K562 (cell line): ENCODE data around the gene MIX23.

Experiments used
- HCFC1 ChIP-seq: IDR thresholded peaks from 2 replicates; pipeline ENCODE4 v1.6.1; 2012; ENCODE audit warnings: low read depth, low read length, improper control_type of control experiment
- HDAC8 ChIP-seq: fragments of 450-650 bp; IDR thresholded peaks from 2 replicates; pipeline ENCODE4 v1.6.1; 2016; ENCODE audit warnings: mild to moderate bottlenecking, missing genetic modification characterization, moderate library complexity, missing compliant biosample characterization
- JUNB ChIP-seq: fragments of 450-650 bp; formaldehyde crosslinking; conservative IDR thresholded peaks from 2 replicates; pipeline ENCODE4 v1.4.0; 2020; ENCODE audit warnings: mild to moderate bottlenecking
- POLR2A ChIP-seq: fragments of 450-650 bp; conservative IDR thresholded peaks from 2 replicates; pipeline ENCODE4 v1.6.1; 2016
- TCF7L2 ChIP-seq: fragments of 150-350 bp; IDR thresholded peaks from 2 replicates; pipeline ENCODE4 v1.6.1; 2016; ENCODE audit warnings: low read depth, mild to moderate bottlenecking, low read length, moderate library complexity
- ZBTB7A ChIP-seq: IDR thresholded peaks from 2 replicates; pipeline ENCODE4 v1.6.1; 2011; ENCODE audit warnings: low read depth, mild to moderate bottlenecking, low read length, moderate library complexity, borderline replicate concordance; ENCODE audit not compliant: control insufficient read depth
- TF ChIP-seq, protein P1 (sequence below): fragments of 250-450 bp; sonication (Bioruptor Pico); IDR thresholded peaks from 2 replicates; pipeline ENCODE4 v1.5.0; 2021
- TF ChIP-seq, protein P2 (sequence below), 3 experiments: IDR thresholded peaks in 2 of 3; conservative IDR thresholded peaks in 1 of 3; 2 replicates each; pipeline ENCODE4 v1.5.1; 2011 to 2012; ENCODE audit warnings: low read length in 3 of 3, mild to moderate bottlenecking in 3 of 3, control low read depth in 2 of 3, improper control_type of control experiment in 1 of 3, inconsistent platforms in 1 of 3, low read depth in 1 of 3, mixed read lengths in 1 of 3, moderate library complexity in 1 of 3; ENCODE audit not compliant: insufficient read depth in 2 of 3
- TF ChIP-seq, protein P3 (sequence below): fragments of 250-450 bp; sonication (Bioruptor Pico); IDR thresholded peaks from 2 replicates; pipeline ENCODE4 v1.5.0; 2021

DNA sequence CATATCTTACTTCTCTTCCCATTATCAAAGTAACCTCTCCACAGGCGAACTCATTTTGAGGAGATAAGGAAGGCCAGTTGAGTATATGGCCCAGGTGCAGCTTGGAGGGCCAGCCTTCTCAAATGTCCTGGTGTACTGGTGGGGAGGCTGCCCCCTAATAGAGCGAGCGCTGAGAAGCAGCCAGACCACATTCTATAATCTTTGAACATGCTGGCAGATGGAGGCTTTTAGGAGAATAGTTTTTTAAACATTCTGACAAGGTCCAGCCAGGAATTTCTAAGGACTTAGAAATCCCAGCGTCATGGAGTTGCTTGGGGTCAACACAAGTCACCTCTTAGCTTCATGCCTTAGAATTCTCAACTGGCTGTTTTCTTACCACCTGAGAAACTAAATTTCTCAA lies 27.1 kb upstream of the MIX23 start:
- no peak for TF ChIP-seq POLR2A
- TF ChIP-seq HCFC1, result no peak
- no peak for TF ChIP-seq JUNB (CRISPR knock-in tag)
- no peak for TF ChIP-seq ZBTB7A
- TF ChIP-seq, protein P1, sequence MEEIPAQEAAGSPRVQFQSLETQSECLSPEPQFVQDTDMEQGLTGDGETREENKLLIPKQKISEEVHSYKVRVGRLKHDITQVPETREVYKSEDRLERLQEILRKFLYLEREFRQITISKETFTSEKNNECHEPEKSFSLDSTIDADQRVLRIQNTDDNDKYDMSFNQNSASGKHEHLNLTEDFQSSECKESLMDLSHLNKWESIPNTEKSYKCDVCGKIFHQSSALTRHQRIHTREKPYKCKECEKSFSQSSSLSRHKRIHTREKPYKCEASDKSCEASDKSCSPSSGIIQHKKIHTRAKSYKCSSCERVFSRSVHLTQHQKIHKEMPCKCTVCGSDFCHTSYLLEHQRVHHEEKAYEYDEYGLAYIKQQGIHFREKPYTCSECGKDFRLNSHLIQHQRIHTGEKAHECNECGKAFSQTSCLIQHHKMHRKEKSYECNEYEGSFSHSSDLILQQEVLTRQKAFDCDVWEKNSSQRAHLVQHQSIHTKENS (CRISPR knock-in tag), result no peak
- TF ChIP-seq, protein P2, sequence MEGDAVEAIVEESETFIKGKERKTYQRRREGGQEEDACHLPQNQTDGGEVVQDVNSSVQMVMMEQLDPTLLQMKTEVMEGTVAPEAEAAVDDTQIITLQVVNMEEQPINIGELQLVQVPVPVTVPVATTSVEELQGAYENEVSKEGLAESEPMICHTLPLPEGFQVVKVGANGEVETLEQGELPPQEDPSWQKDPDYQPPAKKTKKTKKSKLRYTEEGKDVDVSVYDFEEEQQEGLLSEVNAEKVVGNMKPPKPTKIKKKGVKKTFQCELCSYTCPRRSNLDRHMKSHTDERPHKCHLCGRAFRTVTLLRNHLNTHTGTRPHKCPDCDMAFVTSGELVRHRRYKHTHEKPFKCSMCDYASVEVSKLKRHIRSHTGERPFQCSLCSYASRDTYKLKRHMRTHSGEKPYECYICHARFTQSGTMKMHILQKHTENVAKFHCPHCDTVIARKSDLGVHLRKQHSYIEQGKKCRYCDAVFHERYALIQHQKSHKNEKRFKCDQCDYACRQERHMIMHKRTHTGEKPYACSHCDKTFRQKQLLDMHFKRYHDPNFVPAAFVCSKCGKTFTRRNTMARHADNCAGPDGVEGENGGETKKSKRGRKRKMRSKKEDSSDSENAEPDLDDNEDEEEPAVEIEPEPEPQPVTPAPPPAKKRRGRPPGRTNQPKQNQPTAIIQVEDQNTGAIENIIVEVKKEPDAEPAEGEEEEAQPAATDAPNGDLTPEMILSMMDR (IDR thresholded peaks at IDR 0.05 in 2 of 3, conservative IDR thresholded peaks at IDR 0.05 in 1 of 3; ENCODE audit: insufficient read depth in 2 of 3, low read depth in 1 of 3, low read length in 3 of 3), result no peak
- TF ChIP-seq, protein P3, sequence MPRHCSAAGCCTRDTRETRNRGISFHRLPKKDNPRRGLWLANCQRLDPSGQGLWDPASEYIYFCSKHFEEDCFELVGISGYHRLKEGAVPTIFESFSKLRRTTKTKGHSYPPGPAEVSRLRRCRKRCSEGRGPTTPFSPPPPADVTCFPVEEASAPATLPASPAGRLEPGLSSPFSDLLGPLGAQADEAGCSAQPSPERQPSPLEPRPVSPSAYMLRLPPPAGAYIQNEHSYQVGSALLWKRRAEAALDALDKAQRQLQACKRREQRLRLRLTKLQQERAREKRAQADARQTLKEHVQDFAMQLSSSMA (CRISPR knock-in tag), result no peak
- no peak for TF ChIP-seq TCF7L2
- no peak for TF ChIP-seq HDAC8 (tag)
